Colonic mucosa (tissue), 4 donors: ENCODE measurements around the gene PTRH2. TPM values are rescaled to one million over a fixed set of nuclear protein-coding genes. Genes with fewer than 3 reads are reported as not detected.
A peak's percentile ranks its signal among the peaks of the same experiment; 100 is the strongest.
"Not testable (repeated sequence)": the region's sequence is repeated elsewhere in the genome, so short reads cannot be mapped to it uniquely, and the experiment has no call there.

Source experiments
- DNase-seq: peaks from one replicate; pipeline ENCODE4 v3.0.0-alpha.2; 2020
- H3K27ac ChIP-seq: fragments of 200-600 bp; one replicate; pipeline ENCODE4 v1.8.0; 2021
- H3K27me3 ChIP-seq: fragments of 200-600 bp; one replicate; pipeline ENCODE4 v1.8.0; 2021
- H3K36me3 ChIP-seq: fragments of 200-600 bp; one replicate; pipeline ENCODE4 v1.8.0; 2021
- H3K4me1 ChIP-seq: fragments of 200-600 bp; one replicate; pipeline ENCODE4 v1.8.0; 2021; ENCODE audit warnings: mild to moderate bottlenecking
- H3K4me3 ChIP-seq: fragments of 200-600 bp; one replicate; pipeline ENCODE4 v1.8.0; 2021
- H3K9ac ChIP-seq, 2 donors: one replicate each; pipeline ENCODE4 v1.7.0; 2013; ENCODE audit warnings: control low read depth in 2 of 2, low read depth in 2 of 2, low read length in 2 of 2
- H3K9me3 ChIP-seq: fragments of 200-600 bp; one replicate; pipeline ENCODE4 v1.8.0; 2021
- intact Hi-C: fragments of 100-400 bp; cut with DNase I; formaldehyde crosslinking; loops from one replicate; pipeline ENCODE4 v1.14.1; 2022
- total RNA-seq, 2 donors: library from RNA; stranded (reverse); fragmentation: NEBNext Ultra II Directional in 1 of 2; extraction: Animal tissue kit (Norgen Biotek cat#: 25700) in 1 of 2; gene quantifications; one replicate each; pipeline ENCODE4 v1.2.1, GENCODE V29; 2021
- TF ChIP-seq, protein P1 (sequence below): fragments of 200-600 bp; IDR thresholded peaks from one replicate; pipeline ENCODE4 v1.8.0; 2022; ENCODE audit warnings: antibody characterized with exemption, mild to moderate bottlenecking
- donor health status: healthy.
- donor health status: DM: no; HTN: no; CAD: no.
- donor health status: DM: no; HTN: no; CAD: no.

Gene PTRH2
- total RNA-seq, 2 donors from 2014 or later: 20.1 to 21.1 TPM

DNA sequence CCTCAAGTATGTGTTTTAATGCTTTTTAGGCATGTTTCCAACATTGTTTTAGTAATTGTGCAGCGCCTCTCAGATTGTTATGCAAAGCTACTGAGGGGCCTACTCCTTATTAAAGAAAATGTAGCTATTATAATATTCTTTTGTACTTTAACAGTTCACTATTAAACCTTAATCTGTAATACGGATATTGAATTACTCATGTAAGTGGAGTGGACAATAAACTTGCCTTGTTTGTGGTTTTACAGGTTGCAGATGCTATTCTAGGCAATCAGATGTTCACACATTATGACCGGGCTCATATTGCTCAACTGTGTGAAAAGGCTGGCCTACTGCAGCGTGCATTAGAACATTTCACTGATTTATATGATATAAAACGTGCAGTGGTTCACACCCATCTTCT, 41.0 kb downstream of the PTRH2 start:
- TF ChIP-seq, protein P1, sequence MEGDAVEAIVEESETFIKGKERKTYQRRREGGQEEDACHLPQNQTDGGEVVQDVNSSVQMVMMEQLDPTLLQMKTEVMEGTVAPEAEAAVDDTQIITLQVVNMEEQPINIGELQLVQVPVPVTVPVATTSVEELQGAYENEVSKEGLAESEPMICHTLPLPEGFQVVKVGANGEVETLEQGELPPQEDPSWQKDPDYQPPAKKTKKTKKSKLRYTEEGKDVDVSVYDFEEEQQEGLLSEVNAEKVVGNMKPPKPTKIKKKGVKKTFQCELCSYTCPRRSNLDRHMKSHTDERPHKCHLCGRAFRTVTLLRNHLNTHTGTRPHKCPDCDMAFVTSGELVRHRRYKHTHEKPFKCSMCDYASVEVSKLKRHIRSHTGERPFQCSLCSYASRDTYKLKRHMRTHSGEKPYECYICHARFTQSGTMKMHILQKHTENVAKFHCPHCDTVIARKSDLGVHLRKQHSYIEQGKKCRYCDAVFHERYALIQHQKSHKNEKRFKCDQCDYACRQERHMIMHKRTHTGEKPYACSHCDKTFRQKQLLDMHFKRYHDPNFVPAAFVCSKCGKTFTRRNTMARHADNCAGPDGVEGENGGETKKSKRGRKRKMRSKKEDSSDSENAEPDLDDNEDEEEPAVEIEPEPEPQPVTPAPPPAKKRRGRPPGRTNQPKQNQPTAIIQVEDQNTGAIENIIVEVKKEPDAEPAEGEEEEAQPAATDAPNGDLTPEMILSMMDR: no peak
- no peaks in the 10 kb centered on the region for H3K9me3 ChIP-seq
- DNase-seq: no peak
- H3K27ac ChIP-seq: peak overlapping the region; percentile 48
- H3K9ac ChIP-seq: no peak overlapping the region
- no peak overlapping the region for H3K4me3 ChIP-seq
- peaks cover 13% of the 10 kb centered on the region for H3K36me3 ChIP-seq
- H3K4me1 ChIP-seq: peaks cover 13% of the 10 kb centered on the region
- intact Hi-C loops: no loop called here
- no peaks in the 10 kb centered on the region for H3K27me3 ChIP-seq

DNA sequence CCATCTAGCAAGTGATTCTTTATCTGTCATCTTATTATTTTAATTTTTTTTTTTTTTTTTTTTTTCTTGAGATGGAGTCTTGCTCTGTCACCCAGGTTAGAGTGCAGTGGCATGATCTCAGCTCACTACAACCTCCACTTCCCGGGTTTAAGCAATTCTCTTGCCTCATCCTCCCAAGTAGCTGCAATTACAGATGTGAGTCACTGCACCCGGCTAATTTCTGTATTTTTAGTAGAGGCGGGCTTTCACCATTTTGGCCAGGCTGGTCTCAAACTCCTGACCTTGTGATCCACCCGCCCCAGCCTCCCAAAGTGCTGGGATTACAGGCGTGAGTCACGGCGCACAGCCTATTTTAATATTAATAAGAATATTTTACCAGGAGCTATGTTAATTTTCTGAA, 50.6 kb downstream of the PTRH2 start:
- H3K27ac ChIP-seq, H3K4me3 ChIP-seq, H3K4me1 ChIP-seq, intact Hi-C loops, DNase-seq, H3K27me3 ChIP-seq, H3K9me3 ChIP-seq, H3K9ac ChIP-seq: not testable (repeated sequence)
- H3K36me3 ChIP-seq: peaks cover 23% of the 10 kb centered on the region

DNA sequence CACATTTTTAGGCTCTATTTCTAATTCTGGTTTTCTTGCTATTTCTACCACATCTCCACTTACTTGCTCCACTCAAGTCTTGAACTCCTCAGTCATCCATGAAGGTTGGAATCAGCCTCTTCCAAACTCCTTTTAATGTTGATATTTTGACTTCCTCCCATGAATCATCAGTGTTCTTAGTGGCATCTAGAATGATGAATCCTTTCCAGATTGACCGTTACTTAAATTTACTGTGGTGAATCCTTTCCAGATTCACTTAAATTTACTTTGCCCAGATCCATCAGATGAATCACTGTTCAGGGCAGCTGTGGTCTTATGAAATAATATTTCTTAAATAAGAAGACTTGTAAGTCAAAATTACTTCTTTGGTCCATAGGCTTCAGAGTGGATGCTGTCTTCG, 55.1 kb downstream of the PTRH2 start:
- Histone ChIP-seq H3K27me3 (no peaks in the 10 kb centered on the region), H3K9me3 (no peaks in the 10 kb centered on the region), H3K9ac (no peak overlapping the region), H3K4me1 (no peaks in the 10 kb centered on the region), H3K4me3 (no peak overlapping the region), H3K36me3 (peaks cover 16% of the 10 kb centered on the region), H3K27ac (no peak overlapping the region)
- TF ChIP-seq, protein P1: no peak
- intact Hi-C loops: no loop called here
- no peak for DNase-seq

DNA sequence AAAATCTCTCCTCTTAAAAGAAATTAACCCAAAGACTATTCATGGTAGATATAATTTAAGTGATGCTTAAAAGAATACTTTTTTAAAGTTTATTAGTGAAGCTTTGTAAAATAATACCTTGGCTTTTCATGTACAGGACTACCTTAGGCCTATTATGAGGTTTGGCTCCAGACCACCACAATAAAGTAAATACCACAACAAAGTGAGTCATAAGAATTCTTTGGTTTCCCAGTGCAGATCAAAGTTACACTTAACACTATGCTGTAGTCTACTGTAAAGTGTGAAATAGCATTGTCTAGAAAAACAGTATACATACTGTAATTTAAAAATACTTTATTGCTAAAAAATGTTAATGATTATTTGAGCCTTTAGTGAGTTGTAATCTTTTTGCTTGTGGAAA, 55.9 kb downstream of the PTRH2 start:
- no peak for DNase-seq
- Histone ChIP-seq H3K36me3 (peaks cover 14% of the 10 kb centered on the region), H3K27me3 (no peaks in the 10 kb centered on the region), H3K9me3 (no peaks in the 10 kb centered on the region), H3K9ac (no peak overlapping the region), H3K4me3 (no peak overlapping the region), H3K4me1 (no peaks in the 10 kb centered on the region), H3K27ac (no peak overlapping the region)
- intact Hi-C loops: no loop called here
- TF ChIP-seq, protein P1: no peak

DNA sequence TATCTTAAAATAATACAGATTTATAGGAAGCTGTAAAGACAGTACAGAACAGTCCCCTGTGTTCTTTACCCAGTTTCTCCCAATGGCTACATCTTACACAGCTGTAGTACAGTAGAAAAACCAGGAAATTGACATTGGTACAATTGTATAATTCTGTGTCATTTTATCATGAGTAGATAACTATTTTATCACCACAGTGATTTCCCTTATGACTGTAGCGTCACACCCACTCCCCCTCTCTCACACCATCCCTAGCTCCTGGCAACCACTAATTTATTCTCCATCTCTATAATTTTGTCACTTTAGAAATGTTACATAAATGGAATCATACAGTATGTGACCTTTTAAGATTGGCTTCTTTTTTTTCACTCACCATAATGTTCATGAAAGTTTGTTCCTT, 56.6 kb downstream of the PTRH2 start:
- H3K9me3 ChIP-seq: no peaks in the 10 kb centered on the region
- H3K36me3 ChIP-seq: peaks cover 8% of the 10 kb centered on the region
- H3K9ac ChIP-seq: no peak overlapping the region
- no peaks in the 10 kb centered on the region for H3K4me1 ChIP-seq
- no peak overlapping the region for H3K27ac ChIP-seq
- H3K4me3 ChIP-seq: no peak overlapping the region
- no peak for DNase-seq
- no peaks in the 10 kb centered on the region for H3K27me3 ChIP-seq
- TF ChIP-seq, protein P1: no peak
- intact Hi-C loops: no loop called here

DNA sequence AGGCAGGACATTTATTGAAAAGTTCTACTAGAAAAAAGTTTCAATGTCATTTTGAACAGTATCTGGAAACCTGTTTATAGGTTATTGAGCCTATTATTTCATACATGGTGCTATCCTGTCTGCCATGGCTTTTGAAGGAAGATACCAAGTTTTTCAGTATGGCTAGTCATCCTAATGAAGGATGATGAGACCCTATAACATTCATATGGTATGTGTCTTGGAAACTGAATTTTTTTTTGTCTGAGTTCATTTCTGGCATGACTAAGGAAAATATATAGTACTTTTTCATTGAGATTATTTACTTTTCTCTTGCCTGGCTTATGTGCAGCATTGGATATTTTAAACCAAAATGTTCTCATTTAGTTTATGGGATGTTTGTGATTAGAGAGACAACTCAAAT, 57.3 kb downstream of the PTRH2 start:
- intact Hi-C loops: no loop called here
- no peaks in the 10 kb centered on the region for H3K4me1 ChIP-seq
- no peak overlapping the region for H3K27ac ChIP-seq
- H3K36me3 ChIP-seq: peaks cover 6% of the 10 kb centered on the region
- TF ChIP-seq, protein P1: no peak
- H3K27me3 ChIP-seq: no peaks in the 10 kb centered on the region
- no peak overlapping the region for H3K4me3 ChIP-seq
- no peak for DNase-seq
- H3K9ac ChIP-seq: no peak overlapping the region
- H3K9me3 ChIP-seq: no peaks in the 10 kb centered on the region

Other genes with a start within 250 kb of the PTRH2 start
- 10 to 100 TPM; 15.2 to 22.7 TPM for gene DHX40, start 141.8 kb downstream of the PTRH2 start, total RNA-seq
- gene CLTC, start 87.5 kb downstream of the PTRH2 start, total RNA-seq: 100 to 1,000 TPM; 306 to 328 TPM
- 100 to 1,000 TPM; 186 to 291 TPM for gene VMP1, start 224 bp upstream of the PTRH2 start, total RNA-seq
- 1 to 10 TPM; 5.9 to 7.9 TPM for gene TUBD1, start 185.5 kb upstream of the PTRH2 start, total RNA-seq
- 10 to 100 TPM; 24.1 to 26.8 TPM for gene RPS6KB1, start 185.7 kb upstream of the PTRH2 start, total RNA-seq